Measurements from ENCODE around the gene APLP1.

- no peak for TF ChIP-seq FOXP2 (optimal IDR thresholded peaks at IDR 0.05; ENCODE audit: control extremely low read depth, extremely low read length, insufficient read depth)
- no peak for TF ChIP-seq POLR2AphosphoS5 (IDR thresholded peaks at IDR 0.05; ENCODE audit: borderline replicate concordance, low read depth, low read length)
- no peak for TF ChIP-seq EZH2 (IDR thresholded peaks at IDR 0.05)
Measured at GRCh38 chr19:35911790-35912189, 43.4 kb downstream of the APLP1 start.

Measured in SK-N-MC (cell line).